Measurements from ENCODE around the gene ADAMTS9. TPM values are rescaled to one million over a fixed set of nuclear protein-coding genes. Genes with fewer than 3 reads are reported as not detected.

Gene ADAMTS9
- total RNA-seq, 1 donor, result 0.54 TPM

- TF ChIP-seq CTCF (IDR thresholded peaks at IDR 0.05; ENCODE audit: insufficient read depth, low read length), result no peak
- no peak for DNase-seq (ENCODE audit: low read depth)
- H3K4me3 ChIP-seq (ENCODE audit: low read depth, low read length), result no peak overlapping the region
These were observed 111.5 kb downstream of the ADAMTS9 start for GRCh38 chr3:64576211-64576775.

GRCh38 chr3:64575211-64575844, 112.5 kb downstream of the ADAMTS9 start:
- peak; percentile 16 for DNase-seq (ENCODE audit: low read depth)

GRCh38 chr3:64574194-64574593, 113.6 kb downstream of the ADAMTS9 start:
- no peak for TF ChIP-seq CTCF (IDR thresholded peaks at IDR 0.05; ENCODE audit: insufficient read depth, low read length)
- DNase-seq (ENCODE audit: low read depth), result no peak
- H3K4me3 ChIP-seq (ENCODE audit: low read depth, low read length), result no peak overlapping the region

More at GRCh38 chr3:64575211-64575844, 112.5 kb downstream of the ADAMTS9 start:
- H3K4me3 ChIP-seq (ENCODE audit: low read depth, low read length), result no peak overlapping the region
- TF ChIP-seq CTCF (IDR thresholded peaks at IDR 0.05; ENCODE audit: insufficient read depth, low read length), result peak; percentile 69

- no peak for TF ChIP-seq CTCF (IDR thresholded peaks at IDR 0.05; ENCODE audit: insufficient read depth, low read length)
- no peak for DNase-seq (ENCODE audit: low read depth)
- no peak overlapping the region for H3K4me3 ChIP-seq (ENCODE audit: low read depth, low read length)
These were observed 115.8 kb downstream of the ADAMTS9 start for GRCh38 chr3:64571982-64572381.

- no peak for TF ChIP-seq CTCF (IDR thresholded peaks at IDR 0.05; ENCODE audit: insufficient read depth, low read length)
- DNase-seq (ENCODE audit: low read depth), result no peak
- no peak overlapping the region for H3K4me3 ChIP-seq (ENCODE audit: low read depth, low read length)
These were observed 118.8 kb downstream of the ADAMTS9 start for GRCh38 chr3:64568895-64569517.

GRCh38 chr3:64566859-64567258, 120.9 kb downstream of the ADAMTS9 start:
- no peak for DNase-seq (ENCODE audit: low read depth)
- H3K4me3 ChIP-seq (ENCODE audit: low read depth, low read length), result no peak overlapping the region
- no peak for TF ChIP-seq CTCF (IDR thresholded peaks at IDR 0.05; ENCODE audit: insufficient read depth, low read length)
